ENCODE results near the gene LEMD2. TPM values are rescaled to one million over a fixed set of nuclear protein-coding genes. Genes with fewer than 3 reads are reported as not detected.

Gene LEMD2
- total RNA-seq, 1 experiment from 2014 or later: 65.9 TPM

DNA sequence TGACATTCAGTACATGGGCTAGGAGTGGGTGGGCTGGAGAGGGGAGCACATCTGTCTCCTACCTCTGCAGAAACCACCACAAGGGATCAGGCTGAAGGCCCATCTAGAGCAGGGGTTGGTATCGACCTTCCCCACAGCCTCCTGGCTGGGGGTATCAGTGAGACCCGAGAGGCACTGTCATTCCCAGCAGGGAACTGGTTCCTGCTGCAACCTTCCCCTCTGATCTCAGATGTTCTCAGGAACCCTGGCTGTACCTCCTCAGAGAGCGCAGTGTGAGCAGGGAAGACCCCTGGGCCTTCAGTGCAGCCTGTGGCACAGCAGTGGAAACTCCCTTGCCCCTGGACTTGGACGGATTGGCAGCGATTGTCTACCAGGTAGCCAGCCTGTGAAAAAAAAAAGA lies 50.1 kb downstream of the LEMD2 start:
- no TSS peak for BruUV-seq (replicated peaks)
- peaks cover 17% of the 10 kb centered on the region; the same call in 1 of the 2 replicates for H3F3A ChIP-seq (ENCODE audit: insufficient read depth, low read depth)
- DNase-seq: no peak

DNA sequence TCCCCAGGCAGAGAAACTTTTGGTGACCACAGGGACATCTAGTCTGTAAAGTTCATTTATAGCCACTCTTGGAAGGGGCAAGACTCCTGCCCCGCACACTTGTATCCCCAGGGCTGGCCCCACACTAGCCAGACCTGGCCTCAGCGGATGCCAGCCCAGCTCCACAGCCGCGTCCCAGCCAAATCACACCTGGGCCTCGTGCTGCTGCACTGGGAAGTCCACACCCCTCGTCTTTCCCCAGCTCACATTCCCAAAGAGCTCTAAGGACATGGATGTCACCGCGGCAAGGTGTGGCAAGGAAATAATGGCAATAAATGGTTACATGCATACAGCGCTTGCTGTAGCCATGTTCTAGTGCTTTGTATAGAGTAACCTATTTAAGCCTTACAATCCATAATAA lies 50.8 kb downstream of the LEMD2 start:
- Histone ChIP-seq H3K4me1 (replicated peaks; ENCODE audit: insufficient read depth) (peaks cover 31% of the 10 kb centered on the region), H3F3A (ENCODE audit: insufficient read depth, low read depth) (peaks cover 12% of the 10 kb centered on the region; the same call in 1 of the 2 replicates), H3K27me3 (ENCODE audit: insufficient read depth, low read depth) (no peaks in the 10 kb centered on the region), H3K9me3 (ENCODE audit: insufficient read depth, low read depth) (no peaks in the 10 kb centered on the region), H3K4me3 (no peak overlapping the region), H3K27ac (no peak overlapping the region), H3K9me2 (ENCODE audit: insufficient read depth) (no peaks in the 10 kb centered on the region), H3K4me2 (no peak overlapping the region), H4K20me1 (ENCODE audit: insufficient read depth) (no peaks in the 10 kb centered on the region), H3K79me2 (ENCODE audit: low read depth) (no peaks in the 10 kb centered on the region), H3K36me3 (ENCODE audit: low read depth) (no peaks in the 10 kb centered on the region), H2AFZ (no peak overlapping the region)
- TF ChIP-seq EZH2 (IDR thresholded peaks at IDR 0.05; ENCODE audit: low read depth) (no peak), CTCF (conservative IDR thresholded peaks at IDR 0.05) (no peak)
- ChIA-PET POLR2A (ENCODE audit: unreplicated experiment) (no interaction called here), CTCF (no interaction called here)
- DNase-seq: no peak
- BruUV-seq (replicated peaks): no TSS peak
- intact Hi-C loops (cut with micrococcal nuclease; ENCODE audit: unreplicated experiment): no loop called here

More for the DNA sequence above, 50.1 kb downstream of the LEMD2 start:
- Histone ChIP-seq H3K4me2 (no peak overlapping the region), H3K36me3 (ENCODE audit: low read depth) (no peaks in the 10 kb centered on the region), H3K27me3 (ENCODE audit: insufficient read depth, low read depth) (no peaks in the 10 kb centered on the region), H4K20me1 (ENCODE audit: insufficient read depth) (no peaks in the 10 kb centered on the region), H3K9me2 (ENCODE audit: insufficient read depth) (no peaks in the 10 kb centered on the region), H3K9me3 (ENCODE audit: insufficient read depth, low read depth) (no peaks in the 10 kb centered on the region), H3K4me1 (replicated peaks; ENCODE audit: insufficient read depth) (peaks cover 32% of the 10 kb centered on the region), H3K27ac (no peak overlapping the region), H2AFZ (no peak overlapping the region), H3K4me3 (no peak overlapping the region), H3K79me2 (ENCODE audit: low read depth) (no peaks in the 10 kb centered on the region)
- ChIA-PET POLR2A (ENCODE audit: unreplicated experiment) (no interaction called here), CTCF (no interaction called here)
- intact Hi-C loops (cut with micrococcal nuclease; ENCODE audit: unreplicated experiment): no loop called here
- TF ChIP-seq EZH2 (IDR thresholded peaks at IDR 0.05; ENCODE audit: low read depth): no peak
- TF ChIP-seq CTCF (conservative IDR thresholded peaks at IDR 0.05): no peak

DNA sequence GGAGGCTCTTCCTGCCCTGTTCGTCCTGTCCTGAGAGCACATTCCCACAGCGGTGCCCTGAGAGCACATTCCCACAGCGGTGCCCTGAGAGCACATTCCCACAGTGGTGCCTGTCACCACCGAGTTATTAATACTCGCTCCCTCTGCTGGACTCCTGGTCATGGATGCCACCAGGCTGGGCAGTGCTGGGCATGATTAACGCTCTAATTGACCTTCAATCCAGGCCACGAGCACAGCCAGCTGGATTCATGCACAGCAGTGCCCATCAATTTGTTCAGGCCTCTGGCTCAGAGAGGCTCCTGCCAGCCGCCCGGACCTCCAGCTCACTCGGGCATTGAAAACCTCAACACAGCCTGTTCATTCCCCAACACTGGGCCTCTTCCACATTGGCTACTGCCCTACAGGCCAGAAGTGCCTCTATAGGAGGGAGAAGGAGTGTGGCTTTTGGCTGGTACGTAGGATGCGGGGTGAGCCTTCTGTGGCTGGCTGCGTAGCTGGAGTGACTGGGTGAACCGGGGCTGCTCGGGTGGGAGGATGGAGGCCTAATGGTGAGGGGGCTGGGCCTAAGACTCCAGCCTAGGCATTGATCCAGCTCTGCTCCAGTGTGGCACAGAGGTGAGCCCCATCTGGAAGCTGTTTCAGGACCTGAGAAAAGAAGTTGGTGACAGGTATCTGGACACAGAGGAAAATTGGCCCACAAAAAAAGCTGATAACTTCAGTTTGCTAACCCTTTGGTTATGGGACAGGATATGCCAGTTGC lies 51.5 kb downstream of the LEMD2 start:
- POLR2A ChIA-PET (ENCODE audit: unreplicated experiment): no interaction called here
- CTCF ChIA-PET: interaction anchor here (0.8 kb wide), 1 partner anchor 26 kb away, joined by 5 read pairs; the partner anchor contains the start of gene UQCC2
- no peak for DNase-seq

More for the DNA sequence above, 51.5 kb downstream of the LEMD2 start:
- Histone ChIP-seq H3K4me3 (no peak overlapping the region), H3K27ac (no peak overlapping the region), H4K20me1 (ENCODE audit: insufficient read depth) (no peaks in the 10 kb centered on the region), H3K27me3 (ENCODE audit: insufficient read depth, low read depth) (no peaks in the 10 kb centered on the region), H3K79me2 (ENCODE audit: low read depth) (no peaks in the 10 kb centered on the region), H3K9me3 (ENCODE audit: insufficient read depth, low read depth) (no peaks in the 10 kb centered on the region), H3F3A (ENCODE audit: insufficient read depth, low read depth) (peaks cover 16% of the 10 kb centered on the region; the same call in 1 of the 2 replicates), H3K9me2 (ENCODE audit: insufficient read depth) (no peaks in the 10 kb centered on the region), H2AFZ (no peak overlapping the region), H3K4me1 (replicated peaks; ENCODE audit: insufficient read depth) (peaks cover 37% of the 10 kb centered on the region), H3K36me3 (ENCODE audit: low read depth) (no peaks in the 10 kb centered on the region), H3K4me2 (no peak overlapping the region)
- intact Hi-C loops (cut with micrococcal nuclease; ENCODE audit: unreplicated experiment): no loop called here
- no TSS peak for BruUV-seq (replicated peaks)
- TF ChIP-seq EZH2 (IDR thresholded peaks at IDR 0.05; ENCODE audit: low read depth) (no peak), CTCF (conservative IDR thresholded peaks at IDR 0.05) (no peak)

All from PC-9 (cell line).